22Rv1 (cell line): Measurements from ENCODE around the gene SFMBT1.

Source experiments
- ZFX ChIP-seq: fragments of 450-650 bp; IDR thresholded peaks from 2 replicates; pipeline ENCODE4 v1.6.1; 2017; ENCODE audit warnings: antibody characterized with exemption, borderline replicate concordance
- TF ChIP-seq, protein P1 (sequence below): fragments of 450-650 bp; IDR thresholded peaks from 2 replicates; pipeline ENCODE4 v1.5.1; 2017; ENCODE audit warnings: mild to moderate bottlenecking

DNA sequence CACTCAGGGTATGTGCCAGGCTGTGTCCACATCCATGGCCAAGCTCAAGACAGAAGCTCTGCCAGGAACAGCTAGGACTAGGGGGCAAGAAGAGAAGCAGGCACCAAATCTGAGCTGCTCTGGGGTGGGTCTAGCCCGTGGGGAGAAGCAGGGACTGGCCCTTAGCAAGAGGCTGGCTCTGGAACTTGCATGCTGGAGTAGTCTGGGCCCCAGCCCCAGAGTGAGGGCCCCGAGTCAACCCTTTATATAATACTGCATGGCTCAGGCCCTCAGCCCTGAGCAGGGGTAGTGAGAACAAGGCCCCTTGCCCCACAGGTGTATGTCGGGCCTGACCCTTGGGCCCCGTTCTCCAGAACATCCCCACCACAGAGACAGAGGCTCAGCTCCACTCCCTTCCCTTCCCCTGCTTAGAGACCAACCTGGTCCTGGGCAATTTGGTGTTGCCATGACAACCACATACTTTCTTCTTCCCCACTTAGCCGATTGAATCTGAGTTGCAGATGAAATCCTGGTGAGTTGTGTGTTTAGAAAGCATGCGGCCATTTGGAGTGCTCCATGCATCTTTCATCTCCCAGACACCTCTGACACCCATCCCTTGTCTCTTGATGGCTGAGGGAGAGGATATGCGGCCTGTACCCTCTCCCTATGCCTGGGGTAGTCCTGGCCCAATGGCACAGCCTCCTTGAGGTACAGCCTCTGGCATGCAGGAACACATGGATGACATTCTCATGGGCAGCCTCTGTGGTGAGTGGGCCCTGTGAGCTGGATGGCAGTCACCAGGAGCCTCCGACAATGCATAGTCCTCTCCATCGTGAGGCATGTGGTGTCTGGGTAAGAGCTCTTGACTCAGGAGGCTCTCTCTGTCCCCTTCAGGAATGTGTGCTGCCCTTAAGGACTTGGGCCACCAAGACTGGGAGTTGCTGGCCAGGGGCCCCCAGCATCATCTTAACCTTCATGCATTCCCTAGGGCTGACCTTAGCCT, 29.2 kb upstream of the SFMBT1 start:
- TF ChIP-seq, protein P1, sequence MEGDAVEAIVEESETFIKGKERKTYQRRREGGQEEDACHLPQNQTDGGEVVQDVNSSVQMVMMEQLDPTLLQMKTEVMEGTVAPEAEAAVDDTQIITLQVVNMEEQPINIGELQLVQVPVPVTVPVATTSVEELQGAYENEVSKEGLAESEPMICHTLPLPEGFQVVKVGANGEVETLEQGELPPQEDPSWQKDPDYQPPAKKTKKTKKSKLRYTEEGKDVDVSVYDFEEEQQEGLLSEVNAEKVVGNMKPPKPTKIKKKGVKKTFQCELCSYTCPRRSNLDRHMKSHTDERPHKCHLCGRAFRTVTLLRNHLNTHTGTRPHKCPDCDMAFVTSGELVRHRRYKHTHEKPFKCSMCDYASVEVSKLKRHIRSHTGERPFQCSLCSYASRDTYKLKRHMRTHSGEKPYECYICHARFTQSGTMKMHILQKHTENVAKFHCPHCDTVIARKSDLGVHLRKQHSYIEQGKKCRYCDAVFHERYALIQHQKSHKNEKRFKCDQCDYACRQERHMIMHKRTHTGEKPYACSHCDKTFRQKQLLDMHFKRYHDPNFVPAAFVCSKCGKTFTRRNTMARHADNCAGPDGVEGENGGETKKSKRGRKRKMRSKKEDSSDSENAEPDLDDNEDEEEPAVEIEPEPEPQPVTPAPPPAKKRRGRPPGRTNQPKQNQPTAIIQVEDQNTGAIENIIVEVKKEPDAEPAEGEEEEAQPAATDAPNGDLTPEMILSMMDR: no peak
- no peak for TF ChIP-seq ZFX
